AML-193 (cell line): Measurements from ENCODE around the gene IFT43.

Experiments used
- DNase-seq, 2 experiments: peaks; one replicate each; lab custom pipeline; 2025; lab: John Stamatoyannopoulos, UW

IFT43 gene

GRCh38 chr14:76112889-76113624 lies 127.5 kb downstream of the IFT43 start:
- no peak for DNase-seq

DNA sequence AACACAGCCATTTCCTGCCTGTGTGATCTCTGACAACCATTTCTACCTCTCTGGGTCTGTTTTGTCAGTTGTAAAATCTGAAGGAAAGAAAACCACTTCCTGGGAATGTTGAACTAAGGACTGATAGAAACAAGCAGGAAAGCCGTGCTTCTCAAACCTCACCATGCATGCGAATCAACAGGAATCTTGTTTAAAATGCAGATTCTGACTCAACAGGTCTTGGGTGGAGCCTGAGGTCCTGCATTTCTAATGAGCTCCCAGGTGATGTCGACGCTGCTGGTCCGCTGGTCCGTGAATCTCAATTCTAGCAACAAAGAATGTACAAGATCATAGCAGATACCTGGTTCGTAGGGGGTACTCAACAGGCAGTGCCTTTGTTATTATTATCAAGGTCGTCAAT lies 128.1 kb downstream of the IFT43 start:
- DNase-seq, result no peak

- DNase-seq, result peak in 1 of 2 experiments; percentile 1
Measured at GRCh38 chr14:76115010-76115422, 129.5 kb downstream of the IFT43 start.

DNA sequence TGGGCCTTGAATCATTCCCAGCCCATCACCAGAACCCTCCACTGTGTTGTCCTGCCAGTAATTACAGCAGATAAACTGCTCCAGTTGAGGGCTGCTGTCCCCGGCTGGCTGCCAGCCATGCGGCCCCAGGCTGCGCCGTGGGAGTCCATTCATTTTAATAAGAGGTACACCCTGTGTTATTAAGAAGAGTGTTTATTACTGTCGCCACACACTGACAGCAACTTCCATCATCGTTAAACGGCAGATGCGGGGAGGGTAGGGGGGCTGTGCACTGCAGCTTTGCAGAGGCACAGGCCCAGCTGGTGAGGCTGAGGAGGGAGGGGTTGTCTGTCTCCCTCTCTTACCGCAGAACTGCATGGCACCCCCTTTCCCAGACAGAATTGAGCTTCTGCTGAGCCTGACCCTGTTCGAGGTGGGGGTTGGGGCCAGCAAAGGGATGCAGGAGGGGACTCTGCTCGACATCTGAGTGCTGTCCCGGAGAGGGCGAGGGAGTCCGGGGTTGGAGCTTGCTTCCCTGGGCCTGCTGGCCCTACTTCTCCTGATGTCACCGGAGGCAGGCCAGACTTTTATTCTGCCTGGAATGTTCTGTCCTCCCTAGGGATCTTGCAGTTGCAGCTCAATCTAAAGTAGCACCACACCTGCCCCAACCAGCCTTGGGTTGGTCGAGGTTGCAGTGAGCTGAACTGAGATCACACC lies 132.4 kb downstream of the IFT43 start:
- DNase-seq, result no peak

DNA sequence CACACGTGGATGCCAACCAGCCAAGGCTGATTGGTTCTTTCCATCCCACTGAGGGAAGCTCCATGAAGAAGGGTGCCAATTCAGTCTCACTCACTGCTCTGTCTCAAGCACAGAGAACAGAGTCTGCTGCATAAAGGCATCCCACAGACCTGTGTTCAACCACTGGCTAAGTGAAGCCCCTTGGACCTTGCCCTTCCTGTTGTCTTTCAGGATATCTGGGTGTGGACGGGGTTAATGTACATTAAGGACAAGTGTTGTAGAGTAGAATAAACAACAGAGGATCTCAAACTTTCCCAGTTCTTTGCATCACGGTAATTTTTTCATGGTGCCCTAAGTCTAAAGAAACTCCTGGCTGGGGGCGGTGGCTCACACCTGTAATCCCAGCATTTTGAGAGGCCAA lies 133.0 kb downstream of the IFT43 start:
- no peak for DNase-seq

- DNase-seq, result no peak
Measured at GRCh38 chr14:76121089-76121748, 135.7 kb downstream of the IFT43 start.

DNA sequence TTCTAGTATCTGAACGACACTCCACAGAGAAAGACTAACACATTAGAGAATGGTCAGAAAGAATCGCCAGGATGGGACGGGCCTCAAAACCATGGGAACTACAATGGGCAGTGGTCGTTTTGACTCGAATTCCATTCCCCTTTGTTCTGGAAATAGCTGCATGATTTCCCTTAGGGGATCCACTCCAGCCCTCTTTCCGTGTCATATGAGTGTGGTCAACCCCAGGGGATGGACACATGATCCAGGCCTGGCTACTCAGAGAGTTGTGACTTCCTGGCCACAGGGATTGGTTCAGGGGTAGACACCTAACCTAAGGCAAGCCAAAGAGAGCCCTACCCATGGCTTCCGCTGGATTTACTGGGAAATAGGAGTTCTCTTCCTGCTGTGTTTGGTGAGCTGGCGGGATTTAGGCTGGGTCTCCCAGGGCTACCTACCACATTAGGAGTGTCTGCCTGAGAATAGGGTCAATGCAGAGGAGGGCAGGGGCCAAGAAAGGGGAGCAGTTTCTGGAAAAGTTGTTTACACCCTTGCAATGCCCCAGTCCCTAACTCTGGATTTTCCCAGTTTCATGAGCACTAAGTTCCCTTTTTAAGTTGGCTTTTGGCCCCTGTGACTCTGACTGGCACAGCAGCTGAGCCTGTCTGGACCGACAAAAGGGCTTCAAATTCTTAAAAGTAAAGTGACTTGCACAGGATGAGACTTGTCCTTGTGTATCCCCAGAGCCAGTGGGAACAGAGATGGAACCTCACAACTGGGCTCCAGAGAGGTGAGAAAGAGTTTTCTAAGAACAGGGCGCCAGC lies 138.1 kb downstream of the IFT43 start:
- no peak for DNase-seq

- no peak for DNase-seq
Measured at GRCh38 chr14:76125511-76125910, 139.9 kb downstream of the IFT43 start.

- peak; percentile 34 to 55 for DNase-seq
Measured at GRCh38 chr14:76126076-76126475, 140.5 kb downstream of the IFT43 start.

GRCh38 chr14:76129851-76130576 lies 144.5 kb downstream of the IFT43 start:
- DNase-seq, result no peak

- DNase-seq, result no peak
Measured at GRCh38 chr14:76131071-76131965, 145.8 kb downstream of the IFT43 start.

DNA sequence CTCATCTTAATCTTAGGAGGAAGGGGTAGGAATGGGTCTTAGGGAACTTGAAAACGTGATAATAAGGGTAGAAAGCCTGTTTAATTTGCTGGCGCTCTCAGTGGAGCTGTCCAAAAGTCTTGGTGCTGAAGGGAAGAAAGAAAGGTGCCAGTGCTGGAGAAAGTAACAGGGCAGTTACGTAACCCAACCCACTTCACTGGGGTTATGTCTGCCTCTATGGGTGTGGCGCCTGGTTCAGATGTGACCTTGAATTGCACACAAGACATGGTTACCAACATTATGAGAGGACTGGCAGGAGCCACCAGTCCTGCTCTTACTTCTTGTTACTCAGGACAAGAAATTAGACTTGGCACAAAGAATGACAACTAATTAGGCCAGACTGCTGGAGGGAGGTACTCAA lies 147.5 kb downstream of the IFT43 start:
- DNase-seq, result peak; percentile 13 to 30
